Lower lobe of right lung (tissue), 2 donors: ENCODE data around the gene TP63. TPM values are rescaled to one million over a fixed set of nuclear protein-coding genes. Genes with fewer than 3 reads are reported as not detected.
"Not testable (repeated sequence)": the region's sequence is repeated elsewhere in the genome, so short reads cannot be mapped to it uniquely, and the experiment has no call there.

Experiments used
- ATAC-seq, 2 donors: fragments of 200-7000 bp; cut with Tn5 transposase; one replicate each; pipeline ENCODE4 v1.9.1; 2020 to 2022; ENCODE audit warnings: mild to moderate bottlenecking in 2 of 2, moderate library complexity in 2 of 2
- DNase-seq: peaks from one replicate; pipeline ENCODE4 v3.0.0-alpha.2; 2020
- H3K27ac ChIP-seq: fragments of 200-600 bp; one replicate; pipeline ENCODE4 v1.8.0; 2022
- H3K27me3 ChIP-seq: fragments of 200-600 bp; one replicate; pipeline ENCODE4 v1.8.0; 2022; ENCODE audit warnings: low read depth
- H3K36me3 ChIP-seq: fragments of 200-600 bp; one replicate; pipeline ENCODE4 v1.8.0; 2022; ENCODE audit warnings: mild to moderate bottlenecking
- H3K4me1 ChIP-seq: fragments of 200-600 bp; one replicate; pipeline ENCODE4 v1.8.0; 2022
- H3K4me3 ChIP-seq: fragments of 200-600 bp; one replicate; pipeline ENCODE4 v1.8.0; 2022; ENCODE audit warnings: mild to moderate bottlenecking
- H3K9me3 ChIP-seq: fragments of 200-600 bp; one replicate; pipeline ENCODE4 v1.8.0; 2022
- intact Hi-C: fragments of 100-400 bp; cut with DNase I; formaldehyde crosslinking; loops from one replicate; pipeline ENCODE4 v1.11.0; 2022
- total RNA-seq: library from RNA; stranded (reverse); fragmentation: NEBNext Ultra II Directional; extraction: Animal tissue kit (Norgen Biotek cat#: 25700); gene quantifications from one replicate; pipeline ENCODE4 v1.2.1, GENCODE V29; 2021
- TF ChIP-seq, protein P1 (sequence below): fragments of 200-600 bp; IDR thresholded peaks from one replicate; pipeline ENCODE4 v1.8.0; 2022; ENCODE audit warnings: antibody characterized with exemption, mild to moderate bottlenecking
- donor health status: DM: no; HTN: yes; CAD: no; lungs with severe emphysema.

TP63 gene
- total RNA-seq, 1 donor from 2014 or later, result 2.1 TPM

DNA sequence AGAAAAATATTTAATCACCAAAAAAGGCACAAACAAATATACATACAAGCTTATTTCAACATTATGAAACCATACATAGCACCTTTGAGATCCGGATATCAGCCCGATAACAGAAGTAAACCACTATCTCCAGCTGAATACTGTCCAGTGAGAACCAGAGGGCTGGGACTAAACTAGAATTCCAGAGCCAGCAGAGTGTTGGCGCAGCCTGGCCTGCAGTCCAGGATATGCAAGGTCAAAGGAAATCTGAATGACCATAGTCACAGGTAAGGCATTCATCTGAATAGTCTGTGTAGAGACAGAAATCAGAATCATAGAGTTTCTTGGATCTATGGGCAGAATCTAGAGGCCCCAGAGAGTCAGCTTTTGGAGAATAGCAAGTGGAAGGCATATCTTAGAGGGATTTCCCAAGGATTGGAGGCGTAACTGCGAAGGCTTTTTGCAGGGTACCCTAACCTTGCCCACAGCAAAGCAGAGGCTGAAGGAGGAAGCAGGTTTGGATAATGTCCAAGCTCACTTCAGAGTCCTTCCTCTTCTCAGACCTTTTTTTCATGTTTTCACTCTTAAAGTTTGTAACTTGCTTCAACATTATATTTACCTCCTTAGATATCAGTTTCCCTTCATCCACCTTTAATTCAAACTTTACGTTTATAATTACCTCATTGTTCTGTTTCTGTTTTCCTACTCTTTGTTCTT, 32.5 kb upstream of the TP63 start:
- no peak overlapping the region for H3K27ac ChIP-seq
- H3K27me3 ChIP-seq, result no peaks in the 10 kb centered on the region
- intact Hi-C loops, result no loop called here
- H3K4me3 ChIP-seq, result no peak overlapping the region
- no peaks in the 10 kb centered on the region for H3K36me3 ChIP-seq
- no peaks in the 10 kb centered on the region for H3K4me1 ChIP-seq
- H3K9me3 ChIP-seq, result no peaks in the 10 kb centered on the region
- no peak for DNase-seq
- ATAC-seq, result no peak
- TF ChIP-seq, protein P1, sequence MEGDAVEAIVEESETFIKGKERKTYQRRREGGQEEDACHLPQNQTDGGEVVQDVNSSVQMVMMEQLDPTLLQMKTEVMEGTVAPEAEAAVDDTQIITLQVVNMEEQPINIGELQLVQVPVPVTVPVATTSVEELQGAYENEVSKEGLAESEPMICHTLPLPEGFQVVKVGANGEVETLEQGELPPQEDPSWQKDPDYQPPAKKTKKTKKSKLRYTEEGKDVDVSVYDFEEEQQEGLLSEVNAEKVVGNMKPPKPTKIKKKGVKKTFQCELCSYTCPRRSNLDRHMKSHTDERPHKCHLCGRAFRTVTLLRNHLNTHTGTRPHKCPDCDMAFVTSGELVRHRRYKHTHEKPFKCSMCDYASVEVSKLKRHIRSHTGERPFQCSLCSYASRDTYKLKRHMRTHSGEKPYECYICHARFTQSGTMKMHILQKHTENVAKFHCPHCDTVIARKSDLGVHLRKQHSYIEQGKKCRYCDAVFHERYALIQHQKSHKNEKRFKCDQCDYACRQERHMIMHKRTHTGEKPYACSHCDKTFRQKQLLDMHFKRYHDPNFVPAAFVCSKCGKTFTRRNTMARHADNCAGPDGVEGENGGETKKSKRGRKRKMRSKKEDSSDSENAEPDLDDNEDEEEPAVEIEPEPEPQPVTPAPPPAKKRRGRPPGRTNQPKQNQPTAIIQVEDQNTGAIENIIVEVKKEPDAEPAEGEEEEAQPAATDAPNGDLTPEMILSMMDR, result no peak

DNA sequence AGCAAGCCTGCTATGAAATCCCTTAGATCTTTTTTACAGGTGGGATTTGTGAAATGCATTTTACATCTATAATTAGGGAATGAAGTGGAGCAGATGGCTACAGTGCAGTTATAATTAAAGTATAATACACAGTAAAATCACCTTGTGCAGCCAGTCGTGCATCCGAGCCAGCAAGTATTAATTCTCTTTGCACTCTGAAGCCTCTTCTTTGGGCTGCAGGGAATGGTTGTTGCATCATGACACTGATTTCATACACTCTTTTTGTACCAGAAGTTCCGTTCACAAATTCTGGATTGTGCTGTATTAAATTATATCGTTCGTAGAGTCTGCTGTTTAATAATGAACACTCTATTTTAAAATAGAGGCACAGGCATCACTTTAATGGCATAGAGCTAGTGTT, 28.7 kb upstream of the TP63 start:
- Histone ChIP-seq H3K4me3 (no peak overlapping the region), H3K27me3 (no peaks in the 10 kb centered on the region), H3K27ac (no peak overlapping the region), H3K4me1 (no peaks in the 10 kb centered on the region), H3K9me3 (no peaks in the 10 kb centered on the region), H3K36me3 (no peaks in the 10 kb centered on the region)
- ATAC-seq (no peak), DNase-seq (no peak)
- intact Hi-C loops, result no loop called here
- TF ChIP-seq, protein P1, result no peak

DNA sequence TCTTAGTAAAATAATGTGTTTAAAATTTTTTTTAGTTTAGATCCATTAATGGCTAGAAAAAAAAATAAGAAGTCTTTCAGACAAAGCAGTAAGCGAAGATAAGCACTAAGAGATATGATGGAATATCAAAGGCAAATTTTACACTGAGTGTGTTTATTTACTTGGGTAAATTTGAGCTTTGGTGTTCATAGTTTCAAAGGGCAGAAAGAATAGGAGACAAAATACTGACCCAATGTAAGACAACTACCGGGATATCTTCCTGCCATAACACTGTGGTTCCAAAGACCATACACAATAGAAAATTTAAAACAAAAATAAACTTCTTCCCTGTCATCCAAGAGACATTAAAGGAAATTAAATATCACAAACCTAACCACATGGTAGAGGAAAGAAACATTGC, 25.5 kb upstream of the TP63 start:
- Histone ChIP-seq H3K4me1 (no peaks in the 10 kb centered on the region), H3K9me3 (no peaks in the 10 kb centered on the region), H3K27ac (no peak overlapping the region), H3K27me3 (no peaks in the 10 kb centered on the region), H3K4me3 (no peak overlapping the region), H3K36me3 (no peaks in the 10 kb centered on the region)
- ATAC-seq, result no peak
- TF ChIP-seq, protein P1, result no peak
- intact Hi-C loops, result no loop called here
- DNase-seq, result no peak

DNA sequence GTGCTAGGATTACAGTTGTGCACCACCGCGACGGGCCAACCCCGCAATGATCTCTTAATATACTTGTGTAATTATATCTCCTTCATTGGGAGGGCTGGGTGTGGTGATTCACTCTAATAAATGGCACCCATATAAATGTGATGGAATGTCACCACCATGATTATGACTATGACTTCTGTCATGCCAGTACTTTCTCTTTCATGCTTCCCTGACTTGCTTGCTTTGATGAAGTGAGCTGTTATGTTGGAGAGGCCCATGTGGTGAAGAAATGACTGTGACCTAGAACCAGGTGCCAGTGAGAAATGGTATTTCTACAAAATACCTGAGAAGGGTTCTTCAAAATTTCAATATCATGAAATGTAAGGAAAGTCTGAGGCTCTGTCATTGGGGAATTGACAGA, 24.4 kb upstream of the TP63 start:
- no peak overlapping the region for H3K27ac ChIP-seq
- peaks cover 5% of the 10 kb centered on the region for H3K9me3 ChIP-seq
- no peaks in the 10 kb centered on the region for H3K36me3 ChIP-seq
- H3K27me3 ChIP-seq, result no peaks in the 10 kb centered on the region
- DNase-seq (no peak), ATAC-seq (no peak)
- intact Hi-C loops, result no loop called here
- no peak overlapping the region for H3K4me3 ChIP-seq
- no peaks in the 10 kb centered on the region for H3K4me1 ChIP-seq
- TF ChIP-seq, protein P1, result no peak

DNA sequence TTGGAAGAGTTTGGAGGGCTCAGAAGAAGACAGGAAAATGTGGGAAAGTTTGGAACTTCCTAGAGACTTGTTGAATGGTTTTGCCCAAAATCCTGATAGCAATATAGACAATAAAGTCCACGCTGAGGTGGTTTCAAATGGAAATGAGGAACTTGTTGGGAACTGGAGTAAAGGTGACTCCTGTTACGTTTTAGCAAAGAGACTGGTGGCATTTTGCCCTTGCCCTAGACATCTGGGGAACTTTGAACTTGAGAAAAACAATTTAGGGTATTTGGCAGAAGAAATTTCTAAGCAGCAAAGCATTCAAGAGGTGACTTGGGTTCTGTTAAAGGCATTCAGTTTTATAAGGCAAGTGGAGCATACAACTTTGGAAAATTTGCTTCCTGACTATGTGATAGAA, 18.5 kb upstream of the TP63 start:
- intact Hi-C loops, H3K36me3 ChIP-seq: not testable (repeated sequence)

DNA sequence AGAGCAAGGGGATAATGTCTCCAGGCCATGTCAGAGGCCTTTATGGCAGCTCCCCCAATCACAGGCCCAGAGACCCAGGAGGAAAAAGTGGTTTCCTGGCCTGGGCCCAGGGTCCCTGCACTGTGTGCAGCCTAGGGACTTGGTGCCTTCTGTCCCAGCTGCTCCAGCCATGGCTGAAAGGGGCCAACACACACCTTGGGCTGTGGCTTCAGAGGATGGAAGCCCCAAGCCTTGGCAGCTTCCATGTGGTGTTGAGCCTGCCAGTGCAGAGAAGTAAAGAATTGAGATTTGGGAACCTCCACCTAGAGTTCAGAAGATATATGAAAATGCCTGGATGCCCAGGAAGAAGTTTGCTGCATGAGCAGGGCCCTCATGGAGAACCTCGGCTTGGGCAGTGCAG, 18.1 kb upstream of the TP63 start:
- intact Hi-C loops, result no loop called here
- TF ChIP-seq, protein P1, result no peak
- DNase-seq (no peak), ATAC-seq (no peak)
- H3K27me3 ChIP-seq, result no peaks in the 10 kb centered on the region
- H3K9me3 ChIP-seq, result peaks cover 5% of the 10 kb centered on the region
- H3K4me3 ChIP-seq, result no peak overlapping the region
- no peaks in the 10 kb centered on the region for H3K36me3 ChIP-seq
- H3K4me1 ChIP-seq, result no peaks in the 10 kb centered on the region
- no peak overlapping the region for H3K27ac ChIP-seq

More for the DNA sequence above, 18.5 kb upstream of the TP63 start:
- not testable (repeated sequence) for ATAC-seq, H3K4me1 ChIP-seq, DNase-seq, H3K4me3 ChIP-seq, H3K9me3 ChIP-seq, H3K27ac ChIP-seq, H3K27me3 ChIP-seq
